H1 (cell line): ENCODE results near the gene DGKZ. TPM values are rescaled to one million over a fixed set of nuclear protein-coding genes. Genes with fewer than 3 reads are reported as not detected.

Source experiments
- CTCF ChIA-PET: fragments of 300-600 bp; sonication (Branson Sonifier 250); formaldehyde crosslinking; loops from one replicate; lab custom pipeline; 2021; ENCODE audit not compliant: partially characterized antibody; lab: Charles Lee
- POLR2A ChIA-PET: fragments of 300-600 bp; sonication (Branson Sonifier 250); formaldehyde crosslinking; loops from one replicate; lab custom pipeline; 2021; ENCODE audit warnings: inconsistent platforms; ENCODE audit not compliant: partially characterized antibody; lab: Charles Lee
- DNase-seq, 2 experiments: peaks; one replicate each; pipeline versions ENCODE4 v3.0.0 to v3.0.0-alpha.2; 2010 to 2022; ENCODE audit warnings: low spot score in 2 of 2, low read depth in 1 of 2, mixed read lengths in 1 of 2
- FAIRE-seq: peaks from 2 replicates; lab custom pipeline; 2011; peaks lifted over from hg19 to GRCh38; lab: Jason Lieb, UNC
- H2AFZ ChIP-seq: 2 replicates; pipeline ENCODE4 v1.8.1; 2012; ENCODE audit warnings: low read length, inconsistent platforms
- H2AK5ac ChIP-seq: 2 replicates; pipeline ENCODE4 v1.6.1; 2013; ENCODE audit warnings: low read depth, low read length
- H2BK120ac ChIP-seq: replicated peaks from 2 replicates; pipeline ENCODE3; 2013; ENCODE audit warnings: low read depth, low read length, inconsistent platforms
- H2BK12ac ChIP-seq: 2 replicates; pipeline ENCODE4 v1.6.1; 2013; ENCODE audit warnings: low read depth, low read length
- H2BK15ac ChIP-seq: 2 replicates; pipeline ENCODE4 v1.6.1; 2013; ENCODE audit warnings: low read length
- H2BK20ac ChIP-seq: 2 replicates; pipeline ENCODE4 v1.6.1; 2013; ENCODE audit warnings: low read length
- H2BK5ac ChIP-seq: 2 replicates; pipeline ENCODE4 v1.6.1; 2013; ENCODE audit warnings: low read depth, low read length
- H3K14ac ChIP-seq: 2 replicates; pipeline ENCODE4 v1.6.1; 2013; ENCODE audit warnings: inconsistent platforms; ENCODE audit not compliant: insufficient read length
- H3K18ac ChIP-seq: 2 replicates; pipeline ENCODE4 v1.6.1; 2013; ENCODE audit warnings: low read length; ENCODE audit errors: extremely low read depth
- H3K23ac ChIP-seq: 2 replicates; pipeline ENCODE4 v1.6.1; 2013; ENCODE audit warnings: inconsistent platforms; ENCODE audit not compliant: insufficient read length
- H3K23me2 ChIP-seq: 2 replicates; pipeline ENCODE4 v1.6.1; 2013; ENCODE audit warnings: low read depth, low read length
- H3K27ac ChIP-seq: 2 replicates; pipeline ENCODE4 v1.6.1; 2011; ENCODE audit warnings: low read depth, low read length, inconsistent platforms
- H3K27me3 ChIP-seq, 4 experiments: replicated peaks in 1 of 4; 1 replicate in 1 of 4; 2 replicates in 3 of 4; pipeline versions ENCODE4 v1.6.1 to v1.8.1; 2011 to 2013; ENCODE audit warnings: low read length in 3 of 4, mild to moderate bottlenecking in 3 of 4, inconsistent platforms in 2 of 4, mixed read lengths in 2 of 4, moderate library complexity in 1 of 4; ENCODE audit not compliant: control insufficient read depth in 3 of 4, insufficient read depth in 3 of 4; ENCODE audit errors: extremely low read depth in 1 of 4
- H3K36me3 ChIP-seq, 4 experiments: 2 replicates each; pipeline versions ENCODE4 v1.6.1 to v1.8.1; 2011 to 2013; ENCODE audit warnings: mild to moderate bottlenecking in 4 of 4, low read length in 3 of 4, moderate library complexity in 2 of 4, control low read depth in 1 of 4, inconsistent platforms in 1 of 4; ENCODE audit not compliant: insufficient read depth in 4 of 4, control insufficient read depth in 2 of 4
- H3K4ac ChIP-seq: replicated peaks from 2 replicates; pipeline ENCODE3; 2013; ENCODE audit warnings: low read length, low read depth, mixed read lengths, inconsistent platforms; ENCODE audit not compliant: insufficient read length
- H3K4me1 ChIP-seq, 4 experiments: replicated peaks in 1 of 4; 1 replicate in 1 of 4; 2 replicates in 3 of 4; pipeline versions ENCODE4 v1.6.1 to v1.8.1; 2011 to 2013; ENCODE audit warnings: low read length in 3 of 4, inconsistent platforms in 2 of 4, mixed read lengths in 1 of 4; ENCODE audit not compliant: insufficient read depth in 4 of 4, control insufficient read depth in 3 of 4
- H3K4me2 ChIP-seq, 2 experiments: 2 replicates each; pipeline versions ENCODE4 v1.6.1 to v1.8.1; 2011 to 2013; ENCODE audit warnings: low read depth in 2 of 2, low read length in 2 of 2, control low read depth in 1 of 2, inconsistent platforms in 1 of 2, mild to moderate bottlenecking in 1 of 2; ENCODE audit not compliant: insufficient read depth in 1 of 2
- H3K4me3 ChIP-seq, 4 experiments: fragments of 200-600, 300-600 bp in 1 of 4; sonication (generic), shearing (Covaris generic), sonication (Bioruptor Twin) in 1 of 4; 2 replicates each; pipeline versions ENCODE4 v1.5.1 to v1.8.1; 2011 to 2016; ENCODE audit warnings: low read length in 4 of 4, low read depth in 3 of 4, control low read depth in 2 of 4, inconsistent platforms in 2 of 4, mild to moderate bottlenecking in 2 of 4, mixed read lengths in 1 of 4, moderate library complexity in 1 of 4; ENCODE audit not compliant: insufficient read depth in 2 of 4; ENCODE audit errors: extremely low read depth in 1 of 4
- H3K56ac ChIP-seq: replicated peaks from 2 replicates; pipeline ENCODE3; 2013; ENCODE audit warnings: low read depth, mild to moderate bottlenecking, mixed read lengths, low read length, inconsistent platforms; ENCODE audit not compliant: insufficient read length
- H3K79me1 ChIP-seq: 2 replicates; pipeline ENCODE4 v1.6.1; 2013; ENCODE audit warnings: low read depth, low read length, control low read depth
- H3K79me2 ChIP-seq, 2 experiments: 2 replicates each; pipeline versions ENCODE4 v1.6.1 to v1.8.1; 2012 to 2013; ENCODE audit warnings: low read length in 2 of 2, mild to moderate bottlenecking in 2 of 2, inconsistent platforms in 1 of 2; ENCODE audit not compliant: insufficient read depth in 2 of 2, control insufficient read depth in 1 of 2
- H3K9ac ChIP-seq, 4 experiments: replicated peaks in 1 of 4; 1 replicate in 1 of 4; 2 replicates in 3 of 4; pipeline versions ENCODE4 v1.6.1 to v1.8.1; 2011 to 2013; ENCODE audit warnings: low read depth in 3 of 4, low read length in 3 of 4, control low read depth in 2 of 4, mild to moderate bottlenecking in 2 of 4, moderate library complexity in 2 of 4, inconsistent platforms in 1 of 4; ENCODE audit errors: extremely low read depth in 1 of 4
- H3K9me3 ChIP-seq, 2 experiments: 2 replicates each; pipeline versions ENCODE4 v1.6.1 to v1.8.1; 2012 to 2013; ENCODE audit warnings: mild to moderate bottlenecking in 2 of 2, moderate library complexity in 2 of 2, control low read depth in 1 of 2, inconsistent platforms in 1 of 2, low read depth in 1 of 2, low read length in 1 of 2, mixed read lengths in 1 of 2; ENCODE audit not compliant: insufficient read depth in 2 of 2
- H4K20me1 ChIP-seq, 2 experiments: replicated peaks in 1 of 2; 2 replicates each; pipeline versions ENCODE3 to v1.8.1; 2011 to 2013; ENCODE audit warnings: inconsistent platforms in 2 of 2, low read length in 2 of 2, mild to moderate bottlenecking in 1 of 2; ENCODE audit not compliant: insufficient read depth in 2 of 2, control insufficient read depth in 1 of 2
- H4K5ac ChIP-seq: 2 replicates; pipeline ENCODE4 v1.6.1; 2013; ENCODE audit warnings: low read length, low read depth, mixed read lengths, inconsistent platforms; ENCODE audit not compliant: insufficient read length
- H4K8ac ChIP-seq: 2 replicates; pipeline ENCODE4 v1.8.0; 2013; ENCODE audit warnings: mild to moderate bottlenecking, moderate library complexity, low read length, inconsistent platforms; ENCODE audit not compliant: insufficient read depth; ENCODE audit errors: extremely low read depth
- H4K91ac ChIP-seq: replicated peaks from 2 replicates; pipeline ENCODE3; 2013; ENCODE audit warnings: low read length, mixed read lengths, inconsistent platforms; ENCODE audit not compliant: insufficient read length
- BACH1 ChIP-seq: IDR thresholded peaks from 2 replicates; pipeline ENCODE4 v1.6.1; 2012; ENCODE audit warnings: low read length, improper control_type of control experiment
- EGR1 ChIP-seq: IDR thresholded peaks from 2 replicates; pipeline ENCODE4 v1.6.1; 2011; ENCODE audit warnings: low read depth, low read length, borderline replicate concordance
- EP300 ChIP-seq, 2 experiments: IDR thresholded peaks; 1 replicate in 1 of 2; 2 replicates in 1 of 2; pipeline ENCODE4 v1.6.1; 2011 to 2012; ENCODE audit warnings: low read depth in 2 of 2, low read length in 2 of 2, mild to moderate bottlenecking in 2 of 2, borderline replicate concordance in 1 of 2, inconsistent platforms in 1 of 2, moderate library complexity in 1 of 2
- KDM1A ChIP-seq: fragments of 200-600, 300-600 bp; sonication (generic); IDR thresholded peaks from 2 replicates; pipeline ENCODE4 v1.7.1; 2016; ENCODE audit warnings: mild to moderate bottlenecking, low read length, borderline replicate concordance
- RFX5 ChIP-seq: IDR thresholded peaks from 2 replicates; pipeline ENCODE4 v1.6.1; 2011; ENCODE audit warnings: low read depth, low read length, improper control_type of control experiment, borderline replicate concordance
- SAP30 ChIP-seq: fragments of 300-600 bp; sonication (generic); IDR thresholded peaks from 2 replicates; pipeline ENCODE4 v1.7.1; 2012; ENCODE audit warnings: low read length, moderate library complexity, mild to moderate bottlenecking, inconsistent platforms; ENCODE audit not compliant: insufficient read depth, insufficient replicate concordance
- YY1 ChIP-seq: IDR thresholded peaks from 2 replicates; pipeline ENCODE4 v1.6.1; 2011; ENCODE audit warnings: low read depth, mild to moderate bottlenecking, low read length
- WGBS, 2 experiments: shearing (Covaris generic) in 1 of 2; methylation state at CpG; one replicate each; pipeline versions ENCODE4 v1.1.6 to v1.1.7; 2013 to 2015; ENCODE audit warnings: low lambda C conversion rate in 2 of 2, mixed read lengths in 2 of 2, inconsistent platforms in 1 of 2, low coverage in 1 of 2, missing lambda C conversion rate in 1 of 2; ENCODE audit not compliant: insufficient replicate concordance in 2 of 2, insufficient coverage in 1 of 2, insufficient read length in 1 of 2; ENCODE audit errors: extremely low coverage in 1 of 2, missing lambda C conversion rate in 1 of 2; 5-methylcytosine and 5-hydroxymethylcytosine counted together
- polyA plus RNA-seq, 7 experiments: library from polyadenylated mRNA; depleted of rRNA in 3 of 7; stranded (reverse) in 5 of 7; unstranded in 2 of 7; fragments of >200 nt in 5 of 7; fragments of 200-250 nt in 2 of 7; gene quantifications; 1 replicate in 5 of 7; 2 replicates in 1 of 7; 4 replicates in 1 of 7; pipeline versions ENCODE4 v1.2.1 to v1.2.3, GENCODE V29; 2011 to 2013; ENCODE audit warnings: missing spikeins in 2 of 7, mixed read lengths in 2 of 7
- total RNA-seq: library from RNA; stranded (reverse); fragmentation: NEBNext Ultra II Directional; extraction: Animal tissue kit (Norgen Biotek cat#: 25700); gene quantifications from 2 replicates; pipeline ENCODE4 v1.2.1, GENCODE V29; 2021

DGKZ gene
- total and polyA plus RNA-seq, 2 of the 8 experiments (the other 6 are each of a cell fraction or from before 2014, with no cell fraction given) = 84.4 to 184 TPM

DNA sequence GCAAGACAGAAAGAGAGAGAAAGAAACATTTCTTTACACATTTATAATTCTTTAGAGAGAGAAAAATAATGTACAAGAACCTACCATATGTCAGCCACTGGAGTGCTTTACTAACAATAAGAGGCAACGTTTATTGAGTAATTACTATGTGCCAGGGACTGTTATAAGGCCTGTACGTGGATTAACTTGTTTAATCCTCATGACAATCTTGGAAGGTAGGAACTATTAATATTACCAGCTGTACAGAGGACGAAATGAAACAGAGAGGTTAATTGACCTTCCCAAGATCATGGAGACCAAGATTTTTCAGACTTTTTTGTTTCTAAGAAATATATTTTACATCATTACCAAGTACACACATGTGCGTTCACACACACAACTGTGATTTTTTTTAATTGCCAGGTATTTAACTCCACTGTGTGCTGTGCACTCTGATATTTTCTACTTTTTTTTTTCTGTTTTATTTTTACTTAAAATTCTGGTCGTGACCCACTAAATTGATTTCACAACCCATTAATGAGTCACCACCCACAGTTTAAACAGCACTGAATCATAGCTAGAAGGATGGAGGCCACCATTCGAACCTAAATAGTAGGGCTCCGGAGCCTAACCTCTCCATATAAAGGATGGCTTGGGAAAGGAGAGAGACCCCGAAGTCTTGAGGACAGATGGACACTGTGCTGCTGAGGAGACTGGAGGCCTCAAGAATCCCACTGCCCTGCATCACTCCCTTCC is 48.4 kb upstream of the DGKZ start:
- ChIA-PET CTCF (interaction anchor here (0.8 to 38.0 kb wide), 19 partner anchors 9 to 231 kb away, joined by 3 to 858 read pairs (median 7); partner anchors contain the start of gene CREB3L1), POLR2A (interaction anchor here (1.0 to 7.1 kb wide), 4 partner anchors 9 to 57 kb away, joined by 3 to 127 read pairs (median 4); partner anchors contain the start of gene CREB3L1)
- no peak overlapping the region for H2AK5ac ChIP-seq
- H4K20me1 ChIP-seq = no peaks in the 10 kb centered on the region
- no peak overlapping the region for H3K56ac ChIP-seq
- H3K18ac ChIP-seq = no peak overlapping the region
- no peak overlapping the region for H2BK20ac ChIP-seq
- no peak overlapping the region for H3K9ac ChIP-seq
- no peaks in the 10 kb centered on the region for H3K36me3 ChIP-seq
- 0 out of 2 replicates have a peak, but pooled peaks cover 2% of the 10 kb centered on the region for H3K79me1 ChIP-seq
- no peak overlapping the region for H3K4me2 ChIP-seq
- 0 out of 4 replicates have a peak, but pooled peaks cover 0 to 3% of the 10 kb centered on the region in 2 experiments for H3K79me2 ChIP-seq
- H3K23ac ChIP-seq = no peak overlapping the region
- 83% methylated on average over 8 of the region's 8 CpGs; no CpG with 5 or more reads in 1 of the 2 experiments for WGBS, 2 experiments
- no peak overlapping the region for H3K4ac ChIP-seq
- no peak overlapping the region for H3K4me3 ChIP-seq
- H2BK5ac ChIP-seq = no peak overlapping the region
- H4K91ac ChIP-seq = no peak overlapping the region
- H4K5ac ChIP-seq = no peak overlapping the region
- H3K23me2 ChIP-seq = peaks cover 14% of the 10 kb centered on the region; the same call in 1 of the 2 replicates
- H4K8ac ChIP-seq = no peak overlapping the region
- no peak for TF ChIP-seq SAP30
- no peak for TF ChIP-seq KDM1A
- TF ChIP-seq RFX5 = no peak
- no peak for TF ChIP-seq BACH1
- no peak for TF ChIP-seq EP300 (IDR thresholded peaks at IDR 0.05; ENCODE audit: borderline replicate concordance in 1 of 2, low read depth in 2 of 2, low read length in 2 of 2)
- TF ChIP-seq EGR1 = no peak
- TF ChIP-seq YY1 = no peak
- H2BK120ac ChIP-seq = no peak overlapping the region
- FAIRE-seq = no peak
- H2AFZ ChIP-seq = no peak overlapping the region
- no peaks in the 10 kb centered on the region for H3K27me3 ChIP-seq
- DNase-seq = no peak
- H2BK12ac ChIP-seq = no peak overlapping the region
- no peak overlapping the region for H2BK15ac ChIP-seq
- H3K14ac ChIP-seq = no peak overlapping the region
- H3K27ac ChIP-seq = no peak overlapping the region
- H3K9me3 ChIP-seq = no peaks in the 10 kb centered on the region
- peaks cover 11 to 29% (median 22%) of the 10 kb centered on the region in 4 experiments for H3K4me1 ChIP-seq
